ENCODE data around the gene GALNT17.

GRCh38 chr7:71157757-71158156 is 25.8 kb downstream of the GALNT17 start:
- TF ChIP-seq, protein P1, sequence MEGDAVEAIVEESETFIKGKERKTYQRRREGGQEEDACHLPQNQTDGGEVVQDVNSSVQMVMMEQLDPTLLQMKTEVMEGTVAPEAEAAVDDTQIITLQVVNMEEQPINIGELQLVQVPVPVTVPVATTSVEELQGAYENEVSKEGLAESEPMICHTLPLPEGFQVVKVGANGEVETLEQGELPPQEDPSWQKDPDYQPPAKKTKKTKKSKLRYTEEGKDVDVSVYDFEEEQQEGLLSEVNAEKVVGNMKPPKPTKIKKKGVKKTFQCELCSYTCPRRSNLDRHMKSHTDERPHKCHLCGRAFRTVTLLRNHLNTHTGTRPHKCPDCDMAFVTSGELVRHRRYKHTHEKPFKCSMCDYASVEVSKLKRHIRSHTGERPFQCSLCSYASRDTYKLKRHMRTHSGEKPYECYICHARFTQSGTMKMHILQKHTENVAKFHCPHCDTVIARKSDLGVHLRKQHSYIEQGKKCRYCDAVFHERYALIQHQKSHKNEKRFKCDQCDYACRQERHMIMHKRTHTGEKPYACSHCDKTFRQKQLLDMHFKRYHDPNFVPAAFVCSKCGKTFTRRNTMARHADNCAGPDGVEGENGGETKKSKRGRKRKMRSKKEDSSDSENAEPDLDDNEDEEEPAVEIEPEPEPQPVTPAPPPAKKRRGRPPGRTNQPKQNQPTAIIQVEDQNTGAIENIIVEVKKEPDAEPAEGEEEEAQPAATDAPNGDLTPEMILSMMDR (IDR thresholded peaks at IDR 0.05), result no peak
- no peak for TF ChIP-seq POLR2A (IDR thresholded peaks at IDR 0.05)

Measured in breast epithelium (tissue), 3 donors.